CD4-positive, alpha-beta T cell treated with Interleukin-2 at 100 ng/mL for 4 hours (primary cell): ENCODE results near the gene FSTL4.

Source experiments
- DNase-seq: peaks from one replicate; pipeline ENCODE4 v3.0.0-alpha.2; 2020; ENCODE audit warnings: low spot score

FSTL4 gene

DNA sequence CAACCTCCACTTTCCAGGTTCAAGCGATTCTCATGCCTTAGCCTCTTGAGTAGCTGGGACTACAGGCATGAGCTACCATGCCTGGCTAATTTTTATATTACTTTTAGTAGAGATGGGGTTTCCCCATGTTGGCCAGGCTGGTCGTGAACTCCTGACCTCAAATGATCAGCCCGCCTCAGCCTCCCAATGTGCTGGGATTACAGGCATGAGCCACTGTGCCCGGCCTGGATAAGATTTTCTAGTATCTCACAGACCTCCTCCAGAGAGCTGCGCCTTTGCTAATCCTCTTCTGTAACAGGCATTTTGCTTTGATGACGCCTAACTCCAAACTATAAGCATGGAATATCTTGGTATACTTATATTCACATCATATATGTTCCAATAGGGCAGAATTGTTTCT, 99.4 kb downstream of the FSTL4 start:
- DNase-seq = no peak

DNA sequence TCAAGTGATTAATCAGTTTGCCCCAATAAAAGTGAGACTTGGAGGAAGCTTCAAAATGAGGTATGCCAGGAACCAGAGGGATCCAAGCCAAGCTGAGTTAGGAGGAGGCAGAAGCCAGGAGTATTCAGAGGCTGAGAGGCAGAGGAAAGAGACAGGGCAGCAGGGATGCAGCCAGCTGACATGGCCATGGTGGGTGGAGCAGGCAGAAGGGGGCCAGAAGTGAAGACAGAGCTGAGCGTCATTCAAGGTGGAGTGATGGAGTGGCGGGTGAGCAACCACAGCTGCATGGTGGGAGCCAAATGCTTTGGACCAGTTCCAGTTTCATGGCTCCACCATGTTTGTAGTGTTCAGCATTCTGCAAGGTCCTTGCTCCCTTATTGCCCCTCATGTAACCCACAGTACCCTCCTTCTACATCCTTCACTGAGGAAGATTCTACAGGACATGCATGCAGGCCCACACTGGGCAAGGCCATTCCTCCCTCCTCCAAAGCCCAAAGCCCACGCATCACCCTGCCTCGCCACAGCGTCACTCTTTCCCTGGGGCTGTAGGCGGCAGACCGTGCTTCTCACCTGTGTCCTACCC, 100.6 kb downstream of the FSTL4 start:
- no peak for DNase-seq

DNA sequence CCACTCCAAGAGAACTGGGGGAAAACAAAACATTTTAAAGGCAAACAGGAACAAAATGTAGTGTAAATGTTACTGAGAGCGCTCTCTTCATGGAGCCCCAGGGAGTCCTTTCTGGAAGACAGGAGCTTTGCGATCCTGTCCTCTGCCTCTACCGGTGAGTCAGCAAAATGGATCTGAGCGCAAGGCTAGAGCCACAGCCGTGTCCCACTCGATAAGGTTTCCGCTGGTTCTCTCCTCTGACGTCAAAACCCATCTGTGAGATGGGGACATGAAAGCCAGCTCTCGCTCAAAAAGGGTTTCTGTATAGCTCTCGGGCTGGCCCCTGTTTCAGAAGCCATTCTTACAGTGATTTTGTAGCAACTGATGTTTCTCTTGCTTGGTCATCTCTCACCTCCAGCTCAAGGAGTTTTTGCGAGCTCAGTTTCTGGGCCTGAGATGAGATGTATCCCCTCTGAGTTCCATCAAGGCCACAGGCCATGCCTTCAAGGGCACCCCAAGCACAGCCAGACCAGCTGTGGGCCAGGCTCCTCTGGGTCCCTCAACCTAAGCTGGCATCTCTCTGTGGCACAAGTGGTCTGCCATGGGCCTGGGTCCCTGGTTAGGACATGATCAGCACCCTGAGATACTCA, 101.6 kb downstream of the FSTL4 start:
- DNase-seq = no peak

GRCh38 chr5:133509742-133510079, 102.6 kb downstream of the FSTL4 start:
- DNase-seq = no peak

DNA sequence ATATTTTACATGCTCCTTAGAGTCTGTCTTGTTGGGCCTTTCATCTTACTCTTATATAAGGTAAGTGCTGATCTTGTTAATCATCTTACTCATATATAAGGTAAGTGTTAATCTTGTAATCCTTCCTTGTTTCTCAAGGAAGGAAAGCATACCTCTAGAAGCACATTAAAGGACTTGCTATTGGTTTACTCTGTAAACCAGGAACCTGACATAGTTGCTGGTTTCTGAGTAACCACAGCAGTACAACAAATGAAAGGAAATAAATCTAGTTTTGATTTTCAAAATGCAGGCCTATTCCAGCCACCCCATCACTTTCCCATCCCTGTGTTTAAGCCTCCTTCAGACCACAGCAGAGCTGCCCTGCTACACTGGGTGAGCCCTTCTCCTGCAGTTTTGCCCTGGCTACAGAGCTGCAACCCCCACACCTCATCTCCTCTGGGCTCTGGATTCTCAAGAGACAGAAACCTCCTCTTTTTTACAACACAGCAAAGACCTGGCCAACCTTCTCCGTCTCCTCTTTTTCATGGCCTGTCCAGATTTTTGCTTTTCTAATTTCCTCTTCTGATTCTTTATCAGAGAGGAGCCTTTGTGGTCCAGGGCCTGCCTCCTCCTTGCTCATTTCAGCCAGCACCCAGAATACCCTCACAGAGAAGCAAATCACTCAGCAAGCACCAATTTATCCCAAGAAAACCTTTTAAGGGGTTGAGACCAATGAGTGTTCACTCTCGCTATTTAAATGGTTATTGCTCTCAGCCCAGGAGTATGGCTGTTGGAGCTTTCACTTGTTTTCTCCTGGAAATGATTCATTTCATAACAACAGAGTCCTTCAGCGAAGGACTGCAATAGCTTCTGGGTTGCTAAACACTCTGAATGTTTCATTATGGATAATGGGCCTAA, 103.2 kb downstream of the FSTL4 start:
- DNase-seq = no peak

DNA sequence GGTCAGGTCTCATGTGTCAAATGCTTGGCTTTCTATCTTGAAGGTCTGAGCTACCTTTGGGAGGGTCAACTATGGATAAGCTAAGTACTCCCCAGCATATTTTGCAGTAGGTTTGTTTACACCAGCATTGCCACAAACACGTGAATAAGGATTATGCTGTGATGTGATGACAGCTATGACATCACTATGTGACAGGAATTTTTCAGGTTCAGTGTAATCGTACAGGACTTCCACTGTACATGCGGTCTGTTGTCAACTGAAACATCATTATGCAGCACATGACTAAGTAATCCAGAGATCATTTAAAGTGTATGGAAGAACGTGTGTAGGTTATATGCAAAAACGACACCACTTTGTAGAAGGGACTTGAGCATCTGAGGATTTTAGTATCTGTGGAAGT, 104.0 kb downstream of the FSTL4 start:
- DNase-seq = no peak

DNA sequence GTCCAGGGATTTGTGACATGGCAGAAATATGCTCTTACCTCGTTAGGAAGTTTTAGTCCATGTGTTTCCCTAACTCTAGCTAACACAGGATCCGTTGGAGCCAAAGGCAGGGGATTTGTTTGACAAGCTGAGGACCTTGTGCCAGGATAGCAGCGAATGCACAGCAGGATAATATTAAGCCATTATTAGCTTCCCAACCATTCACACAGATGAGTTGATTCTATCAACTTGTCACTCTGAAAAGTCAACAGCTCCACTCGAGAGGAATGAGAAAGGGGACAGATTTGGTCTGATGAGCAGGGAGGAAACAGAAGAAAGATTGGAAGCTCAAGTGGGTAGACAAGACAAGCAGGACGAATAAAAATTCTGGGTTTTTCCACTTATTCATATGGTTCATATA, 106.2 kb downstream of the FSTL4 start:
- no peak for DNase-seq

GRCh38 chr5:133503511-133503910, 108.8 kb downstream of the FSTL4 start:
- no peak for DNase-seq

GRCh38 chr5:133499895-133500294, 112.4 kb downstream of the FSTL4 start:
- no peak for DNase-seq

DNA sequence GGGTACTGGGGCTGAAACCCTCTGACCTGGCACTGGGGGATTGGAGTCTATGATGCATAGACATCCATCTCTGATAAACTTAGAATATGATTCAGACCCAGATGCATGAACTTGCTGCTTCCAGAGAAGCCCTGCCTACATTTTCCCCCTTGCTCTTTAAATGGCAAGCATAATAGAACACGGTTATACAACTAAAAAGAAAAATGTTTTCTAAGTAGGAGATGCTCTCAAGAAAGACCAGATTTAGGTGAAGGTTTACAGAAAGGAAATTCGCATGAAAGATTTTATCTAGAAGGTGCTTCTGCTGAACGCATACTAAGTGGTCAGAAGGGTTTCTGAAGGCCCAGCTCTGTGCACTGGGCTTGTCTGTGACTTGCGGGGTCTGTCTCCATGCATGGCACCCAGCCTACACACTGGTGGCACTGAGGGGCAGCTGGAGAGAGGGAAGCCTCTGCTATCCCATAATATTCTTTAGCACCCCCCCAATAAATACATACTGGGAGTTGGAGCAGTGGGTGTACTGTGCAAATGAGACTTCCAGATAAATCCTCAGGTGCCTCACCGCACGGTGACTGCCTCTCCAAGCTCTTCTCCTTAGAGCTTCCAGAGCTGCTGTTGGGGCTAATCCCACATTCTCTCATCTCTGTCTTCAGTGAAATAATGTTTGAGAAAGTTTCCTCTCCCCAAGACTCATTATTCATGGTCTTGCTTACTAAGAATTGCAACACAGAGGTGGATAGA, 114.6 kb downstream of the FSTL4 start:
- DNase-seq = no peak

- no peak for DNase-seq
Observed at GRCh38 chr5:133496631-133497030, 115.7 kb downstream of the FSTL4 start.

- no peak for DNase-seq
Observed at GRCh38 chr5:133494923-133495246, 117.5 kb downstream of the FSTL4 start.

GRCh38 chr5:133494232-133494922, 118.0 kb downstream of the FSTL4 start:
- DNase-seq = no peak

DNA sequence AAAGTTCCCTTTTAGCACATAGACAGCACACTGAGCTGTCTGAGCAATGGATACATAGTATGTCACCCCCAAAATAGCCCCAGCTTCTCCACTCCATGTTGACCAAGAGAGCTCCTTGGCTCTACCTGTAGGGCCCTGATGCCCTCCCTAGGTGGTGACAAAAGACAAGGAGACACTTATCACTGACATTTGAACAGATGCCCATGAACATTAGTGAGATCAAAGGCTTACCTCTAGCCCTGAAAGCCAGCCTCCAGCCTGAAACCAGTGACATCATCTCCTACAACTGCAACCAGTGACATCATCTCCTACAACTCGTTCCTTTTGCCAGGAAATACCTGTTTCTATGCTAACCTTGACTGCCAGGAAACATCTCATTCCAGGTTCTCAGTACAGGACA, 122.7 kb downstream of the FSTL4 start:
- no peak for DNase-seq

- DNase-seq = no peak
Observed at GRCh38 chr5:133487093-133487492, 125.2 kb downstream of the FSTL4 start.

- no peak for DNase-seq
Observed at GRCh38 chr5:133485468-133485867, 126.9 kb downstream of the FSTL4 start.

DNA sequence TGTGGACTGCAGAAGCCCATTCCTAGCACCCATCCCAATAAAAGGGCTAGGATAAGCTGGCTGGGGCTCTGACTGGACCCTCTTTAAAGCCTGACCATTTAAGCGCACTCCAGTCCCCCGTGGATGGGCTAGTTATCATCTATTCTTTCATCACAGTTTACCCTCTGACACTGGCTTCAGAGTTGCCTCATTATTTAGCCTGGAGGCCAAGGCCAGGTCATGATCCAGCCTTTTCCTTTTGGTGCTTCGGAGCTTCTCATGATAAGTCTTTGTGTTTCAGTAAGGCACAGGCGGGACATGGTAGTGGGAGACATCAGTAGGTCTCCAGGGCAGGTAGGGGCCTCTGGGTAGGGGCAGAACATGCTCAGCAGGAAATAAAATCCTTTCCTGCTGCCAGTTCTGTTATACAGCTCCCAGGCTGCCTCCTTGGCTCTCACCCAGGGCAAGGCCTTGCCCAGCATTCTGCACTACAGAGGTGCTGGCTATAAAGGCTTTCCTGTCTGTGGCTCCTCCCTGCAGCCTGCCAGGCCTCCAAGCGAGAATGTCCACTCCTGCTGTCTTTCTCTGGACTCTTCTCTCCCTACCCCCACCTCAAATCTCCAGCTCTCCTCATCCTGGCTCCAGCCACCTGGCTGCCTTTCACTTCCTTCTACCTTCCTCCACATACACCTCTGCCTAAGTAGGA, 128.8 kb downstream of the FSTL4 start:
- DNase-seq = no peak

DNA sequence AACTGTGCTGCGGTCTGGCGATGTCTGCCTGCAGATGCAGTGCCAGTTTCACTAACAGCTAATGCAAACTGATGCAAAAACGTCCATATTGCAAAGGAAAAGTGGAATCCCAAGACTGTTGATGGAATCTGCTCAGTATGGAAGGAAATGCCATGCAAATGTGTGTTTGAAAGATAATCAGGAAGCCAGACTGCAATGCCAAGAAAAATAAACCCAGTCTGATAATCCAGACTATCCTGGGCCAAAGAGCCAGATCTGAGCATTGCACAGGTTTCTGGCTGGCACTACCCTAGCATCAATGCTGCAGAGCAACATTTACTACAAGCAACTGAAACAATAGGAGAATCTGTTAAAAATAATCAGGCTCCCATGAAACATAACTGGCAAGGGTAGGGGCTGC, 130.3 kb downstream of the FSTL4 start:
- no peak for DNase-seq

GRCh38 chr5:133480866-133481265, 131.5 kb downstream of the FSTL4 start:
- no peak for DNase-seq

- DNase-seq = no peak
Observed at GRCh38 chr5:133480366-133480765, 132.0 kb downstream of the FSTL4 start.

DNA sequence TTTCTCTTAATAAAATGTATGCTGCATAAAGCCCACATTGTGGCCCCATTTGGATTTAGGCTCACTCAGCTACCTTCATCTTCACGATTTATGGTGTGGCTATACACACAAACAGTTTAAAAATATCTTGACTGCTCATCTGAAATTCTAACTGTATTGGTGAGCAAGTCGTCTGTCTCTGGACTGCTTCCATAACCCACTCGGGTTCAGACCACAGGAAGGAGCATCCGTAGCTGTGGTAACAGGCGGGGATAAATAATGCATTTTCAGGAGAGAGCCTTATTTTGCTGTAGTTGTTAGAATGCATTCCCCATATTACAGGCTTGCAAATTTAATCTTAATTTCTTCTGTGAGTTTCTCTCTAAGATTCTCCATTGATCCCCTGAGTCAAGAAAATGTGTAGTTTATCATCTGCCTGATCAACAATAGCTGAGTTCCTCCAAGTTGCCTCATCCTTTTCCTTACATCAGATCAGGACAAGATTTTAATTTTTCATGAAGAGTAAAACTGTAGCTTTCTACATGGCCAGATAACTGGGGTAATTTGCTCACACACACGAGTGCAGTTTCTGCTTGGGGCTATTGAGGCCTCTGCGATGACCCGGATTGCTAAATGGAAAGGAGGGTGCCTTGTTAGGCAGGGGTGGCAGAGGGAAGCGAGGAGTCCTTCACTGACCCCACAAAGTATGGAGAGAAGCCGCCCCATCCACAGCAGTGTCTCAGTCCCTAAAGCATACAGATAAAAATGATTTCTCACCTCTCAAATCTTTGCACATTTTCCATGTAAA, 133.9 kb downstream of the FSTL4 start:
- DNase-seq = no peak
